Common myeloid progenitor, CD34-positive (primary cell): ENCODE measurements around the gene RAPGEF5.
A peak's percentile ranks its signal among the peaks of the same experiment; 100 is the strongest.

Experiments
- CTCF ChIA-PET: fragments of 350-600 bp; sonication (Branson Sonifier 250); formaldehyde crosslinking; loops from one replicate; lab custom pipeline; 2021; ENCODE audit warnings: antibody characterized with exemption; lab: Charles Lee
- POLR2A ChIA-PET: fragments of 350-600 bp; sonication (Branson Sonifier 250); formaldehyde crosslinking; loops from one replicate; lab custom pipeline; 2021; ENCODE audit warnings: antibody characterized with exemption; lab: Charles Lee
- DNase-seq, 3 donors: peaks; one replicate each; pipeline versions ENCODE4 v3.0.0 to v3.0.0-alpha.2; 2013
- H3K27ac ChIP-seq, 2 experiments: 1 replicate in 1 of 2; 2 replicates in 1 of 2; pipeline ENCODE4 v1.7.0; 2013; ENCODE audit warnings: inconsistent platforms in 2 of 2, low read length in 2 of 2, mild to moderate bottlenecking in 2 of 2, low read depth in 1 of 2, moderate library complexity in 1 of 2; ENCODE audit not compliant: severe bottlenecking in 2 of 2, insufficient read depth in 1 of 2, poor library complexity in 1 of 2
- H3K27me3 ChIP-seq, 5 experiments: replicated peaks in 2 of 5; 1 replicate in 3 of 5; 2 replicates in 2 of 5; pipeline versions ENCODE4 v1.6.1 to v1.7.0; 2013; ENCODE audit warnings: low read length in 4 of 5, mild to moderate bottlenecking in 2 of 5, moderate library complexity in 2 of 5, inconsistent platforms in 1 of 5; ENCODE audit not compliant: insufficient read depth in 5 of 5, control insufficient read depth in 4 of 5
- H3K36me3 ChIP-seq, 4 experiments: 1 replicate in 2 of 4; 2 replicates in 2 of 4; pipeline versions ENCODE4 v1.6.1 to v1.7.0; 2013; ENCODE audit warnings: low read length in 3 of 4, control low read depth in 1 of 4, mild to moderate bottlenecking in 1 of 4; ENCODE audit not compliant: control insufficient read depth in 4 of 4, insufficient read depth in 4 of 4
- H3K4me1 ChIP-seq, 4 experiments: 1 replicate in 3 of 4; 2 replicates in 1 of 4; pipeline versions ENCODE4 v1.6.1 to v1.7.1; 2013; ENCODE audit warnings: low read length in 3 of 4, mild to moderate bottlenecking in 3 of 4, control low read depth in 1 of 4, inconsistent platforms in 1 of 4, moderate library complexity in 1 of 4; ENCODE audit not compliant: control insufficient read depth in 4 of 4, insufficient read depth in 4 of 4; ENCODE audit errors: control extremely low read depth in 1 of 4
- H3K4me3 ChIP-seq, 7 experiments: 1 replicate in 4 of 7; 2 replicates in 3 of 7; pipeline versions ENCODE4 v1.5.1 to v1.7.0; 2013; ENCODE audit warnings: mild to moderate bottlenecking in 7 of 7, low read length in 6 of 7, moderate library complexity in 6 of 7, inconsistent platforms in 2 of 7, low read depth in 2 of 7, control low read depth in 1 of 7; ENCODE audit not compliant: insufficient read depth in 4 of 7, control insufficient read depth in 1 of 7; ENCODE audit errors: extremely low read depth in 1 of 7
- H3K9me3 ChIP-seq, 5 experiments: 1 replicate in 4 of 5; 2 replicates in 1 of 5; pipeline versions ENCODE4 v1.6.1 to v1.7.1; 2013; ENCODE audit warnings: low read length in 4 of 5, mild to moderate bottlenecking in 2 of 5, inconsistent platforms in 1 of 5, low read depth in 1 of 5, moderate library complexity in 1 of 5; ENCODE audit not compliant: control insufficient read depth in 4 of 5, insufficient read depth in 2 of 5; ENCODE audit errors: control extremely low read depth in 1 of 5
- WGBS: methylation state at CpG from one replicate; pipeline ENCODE4 v1.1.5; 2013; ENCODE audit not compliant: insufficient coverage; 5-methylcytosine and 5-hydroxymethylcytosine counted together

Gene RAPGEF5

DNA sequence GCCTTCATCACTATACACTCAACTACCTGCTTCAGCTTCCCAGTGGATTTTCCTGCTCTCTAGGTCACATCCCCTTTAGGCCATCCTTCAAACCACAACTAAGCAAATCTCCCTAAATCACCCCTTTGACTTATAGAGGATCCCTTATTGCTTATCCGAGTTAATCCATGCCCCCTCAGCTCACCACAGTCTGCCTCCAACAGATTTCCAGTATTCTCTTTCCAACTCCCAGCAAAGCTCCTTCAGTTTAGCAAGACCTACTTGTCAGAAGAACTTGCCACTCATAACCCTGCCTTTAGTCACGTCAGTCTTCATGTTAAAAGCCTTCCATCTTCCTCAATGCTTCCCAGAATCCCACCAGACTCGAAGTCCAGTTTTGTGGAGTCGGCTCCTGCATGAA is 38.6 kb downstream of the RAPGEF5 start:
- no peak overlapping the region for H3K4me3 ChIP-seq
- H3K36me3 ChIP-seq = no peaks in the 10 kb centered on the region
- H3K27me3 ChIP-seq = no peaks in the 10 kb centered on the region
- CTCF ChIA-PET = no interaction called here
- 100% methylated on average over 4 of the region's 4 CpGs for WGBS
- no peak overlapping the region for H3K27ac ChIP-seq
- POLR2A ChIA-PET = no interaction called here
- DNase-seq = no peak
- no peaks in the 10 kb centered on the region for H3K9me3 ChIP-seq
- H3K4me1 ChIP-seq = no peaks in the 10 kb centered on the region

GRCh38 chr7:22317632-22318031 is 39.3 kb downstream of the RAPGEF5 start:
- Histone ChIP-seq H3K27ac (no peak overlapping the region), H3K27me3 (no peaks in the 10 kb centered on the region), H3K36me3 (no peaks in the 10 kb centered on the region), H3K4me1 (no peaks in the 10 kb centered on the region), H3K9me3 (no peaks in the 10 kb centered on the region), H3K4me3 (no peak overlapping the region)
- POLR2A ChIA-PET = no interaction called here
- CTCF ChIA-PET = no interaction called here
- 100% methylated on average over 1 of the region's 4 CpGs for WGBS
- no peak for DNase-seq

DNA sequence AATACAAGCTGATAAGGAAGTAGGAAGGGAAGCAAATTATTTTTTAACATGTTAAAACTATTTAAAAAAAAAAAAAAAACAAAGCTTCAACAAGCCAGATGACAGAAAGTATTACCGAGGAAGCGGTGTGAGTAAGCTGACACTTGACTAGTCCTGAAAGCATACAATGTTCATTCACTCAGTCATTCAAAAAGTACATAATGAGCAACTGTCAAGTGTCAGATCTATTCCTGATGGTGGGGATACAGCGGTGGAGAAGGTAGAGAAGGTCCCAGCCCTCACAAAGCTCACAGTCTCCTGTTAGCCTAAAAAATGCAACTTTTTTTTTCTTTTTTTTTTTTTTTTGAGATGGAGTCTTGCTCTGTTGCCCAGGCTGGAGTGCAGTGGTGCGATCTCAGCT is 40.0 kb downstream of the RAPGEF5 start:
- POLR2A ChIA-PET = no interaction called here
- CTCF ChIA-PET = no interaction called here
- no peak overlapping the region for H3K4me3 ChIP-seq
- WGBS = no CpG with 5 or more reads among the region's 4 CpGs
- H3K27me3 ChIP-seq = no peaks in the 10 kb centered on the region
- H3K36me3 ChIP-seq = no peaks in the 10 kb centered on the region
- H3K4me1 ChIP-seq = no peaks in the 10 kb centered on the region
- no peak overlapping the region for H3K27ac ChIP-seq
- H3K9me3 ChIP-seq = no peaks in the 10 kb centered on the region
- no peak for DNase-seq

- WGBS = no CpG with 5 or more reads among the region's 3 CpGs
- Histone ChIP-seq H3K4me1 (no peaks in the 10 kb centered on the region), H3K27me3 (no peaks in the 10 kb centered on the region), H3K36me3 (peaks cover 0 to 4% (median 0%) of the 10 kb centered on the region in 4 experiments), H3K27ac (no peak overlapping the region), H3K9me3 (no peaks in the 10 kb centered on the region), H3K4me3 (no peak overlapping the region)
- ChIA-PET CTCF (no interaction called here), POLR2A (no interaction called here)
- no peak for DNase-seq
These were observed 49.1 kb downstream of the RAPGEF5 start for GRCh38 chr7:22307816-22308215.

- H3K4me1 ChIP-seq = no peaks in the 10 kb centered on the region
- H3K4me3 ChIP-seq = no peak overlapping the region
- WGBS = no CpG with 5 or more reads among the region's 2 CpGs
- CTCF ChIA-PET = interaction anchor here (0.9 kb wide), 1 partner anchor 193 kb away, joined by 3 read pairs; no protein-coding TSS in a partner anchor
- no peak overlapping the region for H3K27ac ChIP-seq
- POLR2A ChIA-PET = no interaction called here
- no peaks in the 10 kb centered on the region for H3K9me3 ChIP-seq
- DNase-seq = no peak
- H3K36me3 ChIP-seq = peaks cover 0 to 4% (median 0%) of the 10 kb centered on the region in 4 experiments
- no peaks in the 10 kb centered on the region for H3K27me3 ChIP-seq
These were observed 51.2 kb downstream of the RAPGEF5 start for GRCh38 chr7:22305706-22306105.

- Histone ChIP-seq H3K27me3 (no peaks in the 10 kb centered on the region), H3K4me3 (no peak overlapping the region), H3K9me3 (peaks cover 0 to 3% (median 0%) of the 10 kb centered on the region in 5 experiments), H3K36me3 (peaks cover 0 to 3% (median 0%) of the 10 kb centered on the region in 4 experiments), H3K27ac (no peak overlapping the region), H3K4me1 (no peaks in the 10 kb centered on the region)
- no CpG with 5 or more reads among the region's 1 CpG for WGBS
- POLR2A ChIA-PET = no interaction called here
- CTCF ChIA-PET = no interaction called here
- DNase-seq = peak in 1 of 3 donors; percentile 30
These were observed 54.0 kb downstream of the RAPGEF5 start for GRCh38 chr7:22302951-22303423.

- WGBS = 100% methylated on average over 2 of the region's 2 CpGs
- no peak overlapping the region for H3K4me3 ChIP-seq
These were observed 54.8 kb downstream of the RAPGEF5 start for GRCh38 chr7:22302193-22302592.

More at GRCh38 chr7:22302193-22302592, 54.8 kb downstream of the RAPGEF5 start:
- ChIA-PET POLR2A (no interaction called here), CTCF (interaction anchor here (1.1 to 1.8 kb wide), 3 partner anchors 10 to 200 kb away, joined by 3 to 5 read pairs (median 3); no protein-coding TSS in a partner anchor)
- no peaks in the 10 kb centered on the region for H3K27me3 ChIP-seq
- H3K4me1 ChIP-seq = no peaks in the 10 kb centered on the region
- DNase-seq = no peak
- H3K36me3 ChIP-seq = peaks cover 0 to 3% (median 0%) of the 10 kb centered on the region in 4 experiments
- H3K9me3 ChIP-seq = peaks cover 0 to 3% (median 0%) of the 10 kb centered on the region in 5 experiments
- H3K27ac ChIP-seq = no peak overlapping the region
